ENCODE data around the gene OLFM1.

DNA sequence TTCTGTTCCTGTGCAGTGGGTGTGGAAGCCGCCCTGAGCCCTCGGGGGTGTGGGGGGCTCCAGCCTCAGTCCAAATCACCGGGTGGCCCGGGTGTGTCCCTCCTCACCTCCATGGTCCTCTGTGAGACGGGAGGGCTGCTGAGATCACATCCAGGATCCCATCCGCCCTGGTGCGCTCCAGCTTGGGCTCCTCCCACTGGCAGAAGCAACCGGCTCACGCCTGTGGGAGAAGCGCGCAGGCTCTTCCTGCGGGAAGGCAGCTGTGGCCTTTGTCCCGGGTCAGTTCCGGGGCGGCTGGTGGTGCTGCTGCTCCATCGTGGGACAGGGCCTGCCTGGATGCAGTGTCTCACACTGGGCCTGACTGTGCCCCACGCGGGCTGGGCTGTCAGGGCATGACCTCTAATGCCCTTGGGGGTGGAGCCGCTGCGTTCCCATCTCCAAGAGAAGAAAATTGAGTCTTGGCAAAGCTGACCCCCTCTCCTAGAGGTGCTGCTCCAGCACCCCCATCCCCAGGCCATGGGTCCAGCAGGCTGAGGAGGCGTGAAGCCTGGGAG, 18.5 kb downstream of the OLFM1 start:
- no peak for TF ChIP-seq EZH2 (IDR thresholded peaks at IDR 0.05; ENCODE audit: borderline replicate concordance, insufficient read depth, low read depth, low read length, poor library complexity, severe bottlenecking)
- TF ChIP-seq, protein P1, sequence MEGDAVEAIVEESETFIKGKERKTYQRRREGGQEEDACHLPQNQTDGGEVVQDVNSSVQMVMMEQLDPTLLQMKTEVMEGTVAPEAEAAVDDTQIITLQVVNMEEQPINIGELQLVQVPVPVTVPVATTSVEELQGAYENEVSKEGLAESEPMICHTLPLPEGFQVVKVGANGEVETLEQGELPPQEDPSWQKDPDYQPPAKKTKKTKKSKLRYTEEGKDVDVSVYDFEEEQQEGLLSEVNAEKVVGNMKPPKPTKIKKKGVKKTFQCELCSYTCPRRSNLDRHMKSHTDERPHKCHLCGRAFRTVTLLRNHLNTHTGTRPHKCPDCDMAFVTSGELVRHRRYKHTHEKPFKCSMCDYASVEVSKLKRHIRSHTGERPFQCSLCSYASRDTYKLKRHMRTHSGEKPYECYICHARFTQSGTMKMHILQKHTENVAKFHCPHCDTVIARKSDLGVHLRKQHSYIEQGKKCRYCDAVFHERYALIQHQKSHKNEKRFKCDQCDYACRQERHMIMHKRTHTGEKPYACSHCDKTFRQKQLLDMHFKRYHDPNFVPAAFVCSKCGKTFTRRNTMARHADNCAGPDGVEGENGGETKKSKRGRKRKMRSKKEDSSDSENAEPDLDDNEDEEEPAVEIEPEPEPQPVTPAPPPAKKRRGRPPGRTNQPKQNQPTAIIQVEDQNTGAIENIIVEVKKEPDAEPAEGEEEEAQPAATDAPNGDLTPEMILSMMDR (IDR thresholded peaks at IDR 0.05): no peak
